Epithelial cell of esophagus (primary cell): ENCODE measurements around the gene CKAP2L.

Experiments used
- DNase-seq: peaks from one replicate; pipeline ENCODE4 v3.0.0; 2010; ENCODE audit warnings: low read depth
- H3K4me3 ChIP-seq: 2 replicates; pipeline ENCODE4 v1.5.1; 2011; ENCODE audit warnings: mild to moderate bottlenecking, low read length, control low read depth
- TF ChIP-seq, protein P1 (sequence below): IDR thresholded peaks from 2 replicates; pipeline ENCODE4 v1.5.1; 2011; ENCODE audit warnings: low read depth, mild to moderate bottlenecking, low read length, control low read depth, inconsistent platforms; ENCODE audit not compliant: insufficient read depth; ENCODE audit errors: missing control alignments

The CKAP2L gene

DNA sequence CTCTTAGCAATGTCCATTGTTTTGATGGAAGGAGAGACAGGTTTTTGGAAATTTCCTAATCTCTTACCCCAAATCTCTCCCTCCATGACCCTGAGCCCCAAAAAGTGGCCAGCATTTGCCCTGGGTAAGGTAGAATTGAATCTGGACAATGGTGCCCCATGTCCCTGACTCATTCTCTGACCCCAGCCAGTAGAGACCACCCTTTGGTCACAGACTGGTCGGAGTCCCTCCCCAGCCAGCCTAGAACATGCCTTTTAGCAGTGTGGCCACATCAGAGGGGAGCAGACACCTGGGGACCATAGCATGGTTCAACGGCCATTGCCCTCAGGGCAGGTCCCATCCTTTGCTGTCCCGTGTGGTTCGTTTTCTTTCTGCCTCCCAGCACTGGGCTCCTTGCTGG is 50.1 kb downstream of the CKAP2L start:
- DNase-seq, result no peak
- TF ChIP-seq, protein P1, sequence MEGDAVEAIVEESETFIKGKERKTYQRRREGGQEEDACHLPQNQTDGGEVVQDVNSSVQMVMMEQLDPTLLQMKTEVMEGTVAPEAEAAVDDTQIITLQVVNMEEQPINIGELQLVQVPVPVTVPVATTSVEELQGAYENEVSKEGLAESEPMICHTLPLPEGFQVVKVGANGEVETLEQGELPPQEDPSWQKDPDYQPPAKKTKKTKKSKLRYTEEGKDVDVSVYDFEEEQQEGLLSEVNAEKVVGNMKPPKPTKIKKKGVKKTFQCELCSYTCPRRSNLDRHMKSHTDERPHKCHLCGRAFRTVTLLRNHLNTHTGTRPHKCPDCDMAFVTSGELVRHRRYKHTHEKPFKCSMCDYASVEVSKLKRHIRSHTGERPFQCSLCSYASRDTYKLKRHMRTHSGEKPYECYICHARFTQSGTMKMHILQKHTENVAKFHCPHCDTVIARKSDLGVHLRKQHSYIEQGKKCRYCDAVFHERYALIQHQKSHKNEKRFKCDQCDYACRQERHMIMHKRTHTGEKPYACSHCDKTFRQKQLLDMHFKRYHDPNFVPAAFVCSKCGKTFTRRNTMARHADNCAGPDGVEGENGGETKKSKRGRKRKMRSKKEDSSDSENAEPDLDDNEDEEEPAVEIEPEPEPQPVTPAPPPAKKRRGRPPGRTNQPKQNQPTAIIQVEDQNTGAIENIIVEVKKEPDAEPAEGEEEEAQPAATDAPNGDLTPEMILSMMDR, result no peak
- H3K4me3 ChIP-seq, result no peak overlapping the region

DNA sequence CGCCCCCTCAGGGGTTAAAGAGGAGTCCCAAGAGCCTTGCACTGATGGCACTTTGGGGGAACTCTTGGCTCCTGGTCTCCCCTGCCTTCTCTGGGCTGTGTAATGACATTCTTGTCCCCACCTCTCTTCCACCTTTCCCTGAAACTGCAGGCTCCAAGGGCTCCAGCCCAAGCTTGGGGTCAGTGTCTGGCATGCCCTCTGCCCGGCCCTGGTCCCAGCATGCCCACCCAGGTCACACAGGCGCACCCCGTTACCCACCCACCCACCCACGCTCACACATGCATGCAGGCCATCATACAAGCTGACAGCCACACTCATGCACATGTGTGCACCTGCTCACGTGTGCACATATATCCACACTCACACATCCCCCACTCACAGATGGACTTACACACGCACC is 50.5 kb downstream of the CKAP2L start:
- no peak overlapping the region for H3K4me3 ChIP-seq
- TF ChIP-seq, protein P1, result no peak
- no peak for DNase-seq

DNA sequence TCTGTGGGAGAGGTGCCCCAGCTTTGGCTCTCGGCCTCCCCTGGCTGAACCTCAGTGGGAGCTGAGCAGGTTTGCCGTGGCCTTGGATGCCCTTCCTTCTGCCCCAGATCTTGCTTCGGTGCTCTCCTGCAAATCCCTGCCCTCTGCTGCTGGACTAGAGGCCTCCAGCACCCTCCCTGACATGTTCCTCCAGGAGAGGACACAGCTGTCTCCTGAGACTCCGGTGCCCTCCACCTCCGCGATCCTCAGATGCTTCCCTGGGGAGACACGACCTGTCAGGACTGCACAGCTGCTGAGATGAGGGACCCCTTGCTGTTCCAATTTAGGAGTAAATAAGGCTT is 50.9 kb downstream of the CKAP2L start:
- DNase-seq, result no peak
- TF ChIP-seq, protein P1, result no peak
- H3K4me3 ChIP-seq, result no peak overlapping the region

DNA sequence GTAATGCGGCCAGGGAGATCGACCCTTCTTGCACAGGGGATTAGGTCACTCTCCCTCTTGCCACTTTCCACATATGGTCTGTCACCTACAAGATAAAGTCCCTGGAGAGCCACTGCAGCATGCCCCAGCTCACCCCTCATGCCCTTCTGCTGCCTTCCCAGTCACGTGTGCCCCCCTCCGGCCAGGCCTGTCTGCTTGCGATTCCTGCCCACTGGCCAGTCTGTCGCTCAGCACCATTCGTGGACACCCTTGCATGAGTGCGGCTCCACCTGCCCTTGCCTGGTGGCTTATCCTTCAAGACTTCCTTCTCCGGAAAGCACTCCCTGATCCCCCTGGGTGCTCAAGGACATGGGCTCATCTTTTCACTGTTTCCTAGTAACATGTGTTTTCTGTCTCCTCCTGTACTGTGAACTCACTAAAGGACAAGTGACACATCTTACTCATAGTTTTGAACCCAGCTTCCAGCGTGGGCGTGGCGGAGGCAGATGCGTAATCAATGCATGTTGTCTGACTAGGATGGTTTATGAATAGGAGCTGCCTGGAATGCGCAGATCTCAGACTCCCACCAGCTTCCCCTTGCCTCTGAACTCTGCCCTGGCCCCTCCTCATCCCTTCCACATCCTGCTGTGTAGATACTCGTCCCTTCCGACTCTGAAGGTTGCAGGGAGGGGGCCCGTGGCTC is 51.4 kb downstream of the CKAP2L start:
- peak; percentile 59 for DNase-seq
- no peak overlapping the region for H3K4me3 ChIP-seq
- TF ChIP-seq, protein P1, result no peak

DNA sequence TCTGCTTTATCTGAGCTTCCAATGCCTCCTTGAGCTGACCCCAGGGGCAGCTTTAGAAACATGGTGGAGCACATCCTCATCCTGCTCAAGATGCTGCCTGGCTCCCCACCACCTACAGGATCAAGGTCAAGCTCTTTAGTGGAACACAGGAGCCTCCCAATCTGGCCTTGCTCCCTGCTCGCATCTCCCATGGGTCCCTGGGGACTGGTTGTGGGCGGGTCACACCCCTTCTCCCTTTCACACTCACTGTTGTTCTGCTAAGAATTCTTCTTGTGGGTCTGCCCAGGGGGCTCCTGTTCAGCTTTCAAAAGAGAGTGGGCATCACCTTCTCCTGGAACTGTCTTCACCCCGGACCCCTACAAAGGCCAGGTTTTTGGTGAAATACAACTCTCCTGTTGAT is 51.9 kb downstream of the CKAP2L start:
- TF ChIP-seq, protein P1, result no peak
- no peak overlapping the region for H3K4me3 ChIP-seq
- DNase-seq, result no peak

DNA sequence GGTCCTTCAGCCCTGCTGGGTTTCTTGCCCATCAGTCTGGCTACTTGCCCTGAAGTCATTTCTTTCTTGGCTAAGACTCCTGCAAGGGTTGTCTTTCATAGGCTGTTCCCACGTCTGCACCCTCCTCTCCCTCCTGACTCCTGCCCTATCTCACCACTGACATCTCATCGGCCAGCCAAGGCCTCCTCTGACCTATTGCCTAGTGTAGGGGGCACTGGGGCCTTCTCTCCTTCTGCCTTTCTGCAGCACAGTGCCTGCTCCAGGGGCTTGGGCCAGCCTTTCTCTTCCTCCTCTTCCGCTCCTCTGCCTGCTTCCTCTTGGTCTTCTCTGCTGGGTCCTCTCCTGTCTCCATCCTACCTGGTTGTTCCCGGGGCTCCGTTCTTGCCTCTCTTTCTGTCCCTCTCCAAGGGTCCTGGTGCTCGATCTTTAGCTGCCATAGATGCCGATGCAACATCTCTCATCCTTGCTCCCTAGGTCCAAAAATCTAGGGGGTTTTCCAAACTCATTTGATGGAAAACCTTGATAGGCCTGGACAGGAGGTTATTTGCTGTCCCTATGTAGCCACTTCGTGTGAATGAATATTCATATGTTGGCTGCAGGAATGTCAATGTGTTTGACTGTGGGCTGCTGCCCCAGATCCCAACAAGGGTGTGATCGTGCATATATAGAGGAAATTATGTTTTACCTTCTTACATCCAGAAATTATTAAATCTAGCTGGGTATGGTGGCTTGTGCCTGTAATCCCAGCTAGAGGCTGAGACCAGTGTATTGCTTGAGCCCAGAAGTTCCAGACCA is 53.3 kb downstream of the CKAP2L start:
- no peak for DNase-seq
- H3K4me3 ChIP-seq, result no peak overlapping the region
- TF ChIP-seq, protein P1, result no peak
